Adipocyte (in vitro differentiated cells): ENCODE results near the gene PET117.

ENCODE experiments used
- DNase-seq: peaks from one replicate; pipeline ENCODE4 v3.0.0-alpha.2; 2015; ENCODE audit warnings: low read depth
- H3K27me3 ChIP-seq: replicated peaks from 2 replicates; pipeline ENCODE4 v1.7.0; 2013; ENCODE audit warnings: mild to moderate bottlenecking, low read length, moderate library complexity; ENCODE audit not compliant: control insufficient read depth, insufficient read depth
- H3K36me3 ChIP-seq: 2 replicates; pipeline ENCODE4 v1.7.0; 2013; ENCODE audit warnings: low read length, mild to moderate bottlenecking, moderate library complexity; ENCODE audit not compliant: control insufficient read depth, insufficient read depth, severe bottlenecking
- H3K4me1 ChIP-seq: 2 replicates; pipeline ENCODE4 v1.7.0; 2013; ENCODE audit warnings: mild to moderate bottlenecking, low read length, moderate library complexity; ENCODE audit not compliant: control insufficient read depth, insufficient read depth
- H3K4me3 ChIP-seq: 2 replicates; pipeline ENCODE4 v1.7.0; 2013; ENCODE audit warnings: mild to moderate bottlenecking, low read length, moderate library complexity
- H3K9ac ChIP-seq: 2 replicates; pipeline ENCODE4 v1.7.0; 2013; ENCODE audit warnings: mild to moderate bottlenecking, low read length, moderate library complexity
- H3K9me3 ChIP-seq: 2 replicates; pipeline ENCODE4 v1.7.0; 2013; ENCODE audit warnings: mild to moderate bottlenecking, low read length, moderate library complexity; ENCODE audit not compliant: control insufficient read depth

PET117 gene

DNA sequence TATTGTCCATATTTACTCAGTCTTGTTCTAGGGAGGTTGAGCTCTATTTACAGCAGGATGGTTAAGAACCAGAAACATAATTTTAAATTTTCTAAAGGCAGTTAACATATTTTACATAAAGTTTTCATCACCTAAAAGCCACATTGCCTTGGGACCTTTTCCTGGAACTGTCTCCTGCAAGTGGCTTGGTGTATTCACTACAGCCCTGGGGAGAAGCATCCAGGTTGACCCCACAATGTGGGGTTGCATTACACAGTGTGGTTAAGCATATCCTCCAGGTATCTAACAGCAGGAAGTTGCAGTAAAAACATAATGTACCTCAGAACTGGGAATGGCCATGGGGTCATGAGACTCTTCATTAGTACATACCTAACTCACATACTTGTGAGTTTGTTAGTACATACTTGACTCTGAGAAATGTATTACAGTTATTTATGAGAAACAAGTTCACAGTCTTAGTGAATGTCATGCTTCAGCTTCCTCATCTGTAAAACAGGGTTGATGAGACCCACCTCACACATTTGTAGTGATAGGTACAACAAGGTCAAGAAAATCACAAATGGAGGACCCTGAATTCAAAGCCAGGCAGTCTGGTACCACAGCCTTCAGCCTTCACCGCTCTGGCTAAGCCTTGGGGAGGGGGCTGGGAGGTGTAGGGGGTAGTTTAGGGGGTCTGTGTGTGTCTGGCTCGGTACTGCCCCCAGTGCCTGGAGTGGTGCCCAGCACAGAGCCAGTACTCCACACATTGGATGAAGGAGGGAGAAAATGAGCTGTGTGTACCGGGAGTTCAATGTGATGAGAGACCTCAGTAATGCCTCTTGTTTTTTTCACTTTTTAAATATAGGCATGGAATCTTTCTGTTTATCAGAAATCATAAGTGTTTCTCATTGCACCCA, 52.9 kb downstream of the PET117 start:
- H3K9me3 ChIP-seq = no peaks in the 10 kb centered on the region
- DNase-seq = no peak
- no peaks in the 10 kb centered on the region for H3K4me1 ChIP-seq
- H3K4me3 ChIP-seq = no peak overlapping the region
- H3K36me3 ChIP-seq = peaks cover 33% of the 10 kb centered on the region
- no peak overlapping the region for H3K9ac ChIP-seq
- no peaks in the 10 kb centered on the region for H3K27me3 ChIP-seq

GRCh38 chr20:18191306-18191705, 53.6 kb downstream of the PET117 start:
- H3K27me3 ChIP-seq = no peaks in the 10 kb centered on the region
- H3K9me3 ChIP-seq = no peaks in the 10 kb centered on the region
- no peak overlapping the region for H3K4me3 ChIP-seq
- H3K9ac ChIP-seq = no peak overlapping the region
- no peaks in the 10 kb centered on the region for H3K4me1 ChIP-seq
- DNase-seq = no peak
- H3K36me3 ChIP-seq = peaks cover 26% of the 10 kb centered on the region
